ENCODE results near the gene ERRFI1. TPM values are rescaled to one million over a fixed set of nuclear protein-coding genes. Genes with fewer than 3 reads are reported as not detected.

Gene ERRFI1
- total and polyA plus RNA-seq, 2 of the 8 experiments (the other 6 are each of a cell fraction or from before 2014, with no cell fraction given), result 23.4 to 46.1 TPM

DNA sequence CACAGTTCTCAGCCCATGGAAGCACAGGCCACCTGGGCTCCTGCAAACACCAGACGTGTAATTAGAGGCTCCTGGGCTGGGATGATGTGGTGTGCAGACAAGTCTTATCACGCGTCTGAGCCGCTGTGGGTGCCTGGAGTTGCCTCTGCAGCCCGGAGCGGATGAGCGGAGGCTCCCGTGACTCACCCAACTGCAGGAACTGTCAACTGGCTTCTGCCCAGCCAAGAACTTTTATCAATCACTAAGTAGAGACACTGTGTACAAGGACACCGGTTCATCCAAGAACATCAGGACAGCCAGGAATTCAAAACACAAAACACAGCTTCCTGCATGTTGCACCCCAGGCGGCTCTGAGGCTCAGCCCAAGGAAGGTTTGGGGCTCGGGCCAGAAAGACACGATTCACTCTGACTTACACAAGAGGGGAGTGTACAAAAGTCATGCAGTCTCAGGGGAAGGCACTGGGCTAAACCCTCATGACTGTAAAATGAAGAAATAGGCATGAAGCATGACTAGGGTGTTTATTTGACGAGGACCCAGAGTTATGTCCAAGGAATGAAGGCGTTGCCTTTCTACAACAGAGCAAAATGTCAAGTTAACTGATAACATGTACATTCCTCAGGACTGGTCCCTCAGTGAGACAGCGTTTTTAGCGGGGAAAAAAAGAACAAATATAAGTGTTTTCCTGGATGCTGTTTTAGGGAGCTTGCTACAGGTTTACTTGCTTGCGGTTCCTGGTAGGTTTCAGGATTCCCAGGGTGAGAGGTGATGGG, 21.1 kb downstream of the ERRFI1 start (continued):
- TF ChIP-seq, protein P1, sequence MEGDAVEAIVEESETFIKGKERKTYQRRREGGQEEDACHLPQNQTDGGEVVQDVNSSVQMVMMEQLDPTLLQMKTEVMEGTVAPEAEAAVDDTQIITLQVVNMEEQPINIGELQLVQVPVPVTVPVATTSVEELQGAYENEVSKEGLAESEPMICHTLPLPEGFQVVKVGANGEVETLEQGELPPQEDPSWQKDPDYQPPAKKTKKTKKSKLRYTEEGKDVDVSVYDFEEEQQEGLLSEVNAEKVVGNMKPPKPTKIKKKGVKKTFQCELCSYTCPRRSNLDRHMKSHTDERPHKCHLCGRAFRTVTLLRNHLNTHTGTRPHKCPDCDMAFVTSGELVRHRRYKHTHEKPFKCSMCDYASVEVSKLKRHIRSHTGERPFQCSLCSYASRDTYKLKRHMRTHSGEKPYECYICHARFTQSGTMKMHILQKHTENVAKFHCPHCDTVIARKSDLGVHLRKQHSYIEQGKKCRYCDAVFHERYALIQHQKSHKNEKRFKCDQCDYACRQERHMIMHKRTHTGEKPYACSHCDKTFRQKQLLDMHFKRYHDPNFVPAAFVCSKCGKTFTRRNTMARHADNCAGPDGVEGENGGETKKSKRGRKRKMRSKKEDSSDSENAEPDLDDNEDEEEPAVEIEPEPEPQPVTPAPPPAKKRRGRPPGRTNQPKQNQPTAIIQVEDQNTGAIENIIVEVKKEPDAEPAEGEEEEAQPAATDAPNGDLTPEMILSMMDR (IDR thresholded peaks at IDR 0.05; ENCODE audit: control extremely low read depth in 1 of 3, insufficient read depth in 1 of 3, low read depth in 1 of 3, low read length in 3 of 3), result no peak
- TF ChIP-seq CBX8 (IDR thresholded peaks at IDR 0.05; ENCODE audit: borderline replicate concordance, low read depth, low read length) (no peak), CHD1 (IDR thresholded peaks at IDR 0.05; ENCODE audit: low read depth, low read length) (no peak), KDM4A (IDR thresholded peaks at IDR 0.05; ENCODE audit: low read depth, low read length, severe bottlenecking) (no peak), RNF2 (IDR thresholded peaks at IDR 0.05; ENCODE audit: borderline replicate concordance, low read depth, low read length, missing control alignments, poor library complexity, severe bottlenecking) (no peak), CBX5 (IDR thresholded peaks at IDR 0.05; ENCODE audit: low read depth, low read length) (no peak), BRCA1 (IDR thresholded peaks at IDR 0.05; ENCODE audit: low read depth, low read length) (no peak), SUZ12 (IDR thresholded peaks at IDR 0.05; ENCODE audit: low read length) (no peak)

Measured in H1 (cell line).